Sigmoid colon (tissue), 7 donors: ENCODE measurements around the gene MRLN. TPM values are rescaled to one million over a fixed set of nuclear protein-coding genes. Genes with fewer than 3 reads are reported as not detected.
"Not testable (repeated sequence)": the region's sequence is repeated elsewhere in the genome, so short reads cannot be mapped to it uniquely, and the experiment has no call there.

Experiments
- DNase-seq: peaks from one replicate; pipeline ENCODE4 v3.0.0-alpha.2; 2019
- H3K27ac ChIP-seq, 4 donors: fragments of 200-600 bp; sonication (generic); one replicate each; pipeline ENCODE4 v1.5.1; 2016 to 2019; ENCODE audit warnings: mild to moderate bottlenecking in 1 of 4
- H3K27me3 ChIP-seq, 3 donors: fragments of 200-600 bp; sonication (generic); one replicate each; pipeline ENCODE4 v1.5.1; 2019; ENCODE audit warnings: mild to moderate bottlenecking in 1 of 3
- H3K36me3 ChIP-seq, 4 donors: fragments of 200-600 bp; sonication (generic); one replicate each; pipeline ENCODE4 v1.5.1; 2016 to 2019
- H3K4me1 ChIP-seq, 4 donors: fragments of 200-600 bp; sonication (generic); one replicate each; pipeline ENCODE4 v1.5.1; 2017 to 2019
- H3K4me3 ChIP-seq, 4 donors: fragments of 200-600 bp; sonication (generic); one replicate each; pipeline ENCODE4 v1.5.1; 2017 to 2019; ENCODE audit warnings: mild to moderate bottlenecking in 2 of 4, moderate library complexity in 1 of 4
- H3K9me3 ChIP-seq, 4 donors: fragments of 200-600 bp in 3 of 4; sonication (generic) in 3 of 4; one replicate each; pipeline versions ENCODE4 v1.5.1 to v1.6.1; 2013 to 2019
- EP300 ChIP-seq, 4 donors: sonication (generic); formaldehyde crosslinking; IDR thresholded peaks; one replicate each; pipeline ENCODE4 v1.6.1; 2017; ENCODE audit warnings: antibody characterized with exemption in 4 of 4
- POLR2A ChIP-seq, 2 donors: fragments of 450-650 bp; IDR thresholded peaks; one replicate each; pipeline ENCODE4 v1.6.1; 2016; ENCODE audit warnings: antibody characterized with exemption in 2 of 2, mild to moderate bottlenecking in 2 of 2, moderate library complexity in 2 of 2
- POLR2AphosphoS5 ChIP-seq, 4 donors: sonication (generic); formaldehyde crosslinking; IDR thresholded peaks; one replicate each; pipeline ENCODE4 v1.6.1; 2017; ENCODE audit warnings: antibody characterized with exemption in 4 of 4
- WGBS, 2 donors: extraction: QIAGEN DNeasy Blood & Tissue Kit; methylation state at CpG; one replicate each; pipeline ENCODE4 v1.1.7; 2013; 5-methylcytosine and 5-hydroxymethylcytosine counted together
- intact Hi-C: fragments of 100-400 bp; cut with DNase I; formaldehyde crosslinking; loops from one replicate; pipeline ENCODE4 v1.15.1; 2023
- polyA plus RNA-seq, 3 donors: library from polyadenylated mRNA; stranded (reverse); fragments of 200-250 nt; gene quantifications; one replicate each; pipeline ENCODE4 v1.2.3, GENCODE V29; 2013
- total RNA-seq, 4 donors: library from RNA; depleted of rRNA; stranded (reverse); fragments of >200 nt; gene quantifications; one replicate each; pipeline ENCODE4 v1.1.0, GENCODE V29; 2016
- TF ChIP-seq, protein P1 (sequence below), 4 experiments: fragments of 450-650 bp in 3 of 4; fragments of 200-600 bp in 1 of 4; IDR thresholded peaks; one replicate each; pipeline ENCODE4 v1.5.1; 2016 to 2019; ENCODE audit warnings: antibody characterized with exemption in 4 of 4, mild to moderate bottlenecking in 3 of 4, moderate library complexity in 2 of 4
- donor health status: healthy with polysubstance abuse.
- donor health status: Bipolar disorder and iron deficiency.
- donor health status: healthy.

The MRLN gene
- total and polyA plus RNA-seq, 7 donors, result not detected

DNA sequence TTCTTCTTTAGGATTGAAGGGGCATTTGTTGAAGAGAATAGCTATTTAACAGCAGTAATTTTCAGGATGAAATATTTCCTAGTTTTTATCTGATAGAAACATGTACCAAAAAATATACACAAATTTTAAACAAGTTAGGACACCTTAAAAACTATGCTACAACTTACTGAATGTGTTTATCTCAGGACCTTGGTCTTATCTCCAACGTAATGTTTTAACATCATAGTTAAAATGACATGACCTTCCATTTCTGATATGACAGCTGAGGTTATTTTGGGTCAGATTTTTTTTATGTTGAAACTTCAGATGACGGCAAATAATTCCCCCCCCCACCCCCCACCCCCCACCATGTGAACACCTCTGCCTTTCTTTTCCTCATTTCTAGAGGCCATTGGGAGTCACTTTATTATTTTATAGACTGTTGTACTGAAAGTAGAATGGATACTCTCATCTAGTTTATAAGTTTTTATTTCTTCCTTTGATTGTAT lies 8.0 kb downstream of the MRLN start:
- whole genome bisulfite sequencing, 2 donors, result 19 to 71% methylated on average over 2 of the region's 2 CpGs
- no peak overlapping the region for H3K27ac ChIP-seq

DNA sequence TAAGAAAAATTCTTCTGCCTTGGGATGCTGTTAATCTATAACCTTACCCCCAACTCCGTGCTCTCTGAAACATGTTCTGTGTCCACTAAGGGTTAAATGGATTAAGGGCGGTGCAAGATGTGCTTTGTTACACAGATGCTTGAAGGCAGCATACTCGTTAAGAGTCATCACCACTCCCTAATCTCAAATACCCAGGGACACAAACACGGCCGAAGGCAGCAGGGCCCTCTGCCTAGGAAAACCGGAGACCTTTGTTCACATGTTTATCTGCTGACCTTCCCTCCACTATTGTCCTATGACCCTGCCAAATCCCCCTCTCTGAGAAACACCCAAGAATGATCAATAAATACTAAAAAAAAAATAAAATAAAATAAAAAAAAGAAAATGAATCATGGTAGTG lies 8.5 kb downstream of the MRLN start:
- H3K27me3 ChIP-seq, H3K4me3 ChIP-seq, H3K27ac ChIP-seq, DNase-seq, H3K9me3 ChIP-seq, H3K4me1 ChIP-seq, H3K36me3 ChIP-seq, intact Hi-C loops: not testable (repeated sequence)
- WGBS, 2 donors, result 34 to 81% methylated on average over 6 of the region's 6 CpGs

More for the DNA sequence above, 8.0 kb downstream of the MRLN start:
- no peaks in the 10 kb centered on the region for H3K36me3 ChIP-seq
- H3K27me3 ChIP-seq, result no peaks in the 10 kb centered on the region
- DNase-seq, result no peak
- no peaks in the 10 kb centered on the region for H3K4me1 ChIP-seq
- H3K4me3 ChIP-seq, result no peak overlapping the region
- intact Hi-C loops, result no loop called here
- TF ChIP-seq POLR2A (IDR thresholded peaks at IDR 0.05), result no peak
- TF ChIP-seq POLR2AphosphoS5 (IDR thresholded peaks at IDR 0.05), result no peak
- TF ChIP-seq, protein P1, sequence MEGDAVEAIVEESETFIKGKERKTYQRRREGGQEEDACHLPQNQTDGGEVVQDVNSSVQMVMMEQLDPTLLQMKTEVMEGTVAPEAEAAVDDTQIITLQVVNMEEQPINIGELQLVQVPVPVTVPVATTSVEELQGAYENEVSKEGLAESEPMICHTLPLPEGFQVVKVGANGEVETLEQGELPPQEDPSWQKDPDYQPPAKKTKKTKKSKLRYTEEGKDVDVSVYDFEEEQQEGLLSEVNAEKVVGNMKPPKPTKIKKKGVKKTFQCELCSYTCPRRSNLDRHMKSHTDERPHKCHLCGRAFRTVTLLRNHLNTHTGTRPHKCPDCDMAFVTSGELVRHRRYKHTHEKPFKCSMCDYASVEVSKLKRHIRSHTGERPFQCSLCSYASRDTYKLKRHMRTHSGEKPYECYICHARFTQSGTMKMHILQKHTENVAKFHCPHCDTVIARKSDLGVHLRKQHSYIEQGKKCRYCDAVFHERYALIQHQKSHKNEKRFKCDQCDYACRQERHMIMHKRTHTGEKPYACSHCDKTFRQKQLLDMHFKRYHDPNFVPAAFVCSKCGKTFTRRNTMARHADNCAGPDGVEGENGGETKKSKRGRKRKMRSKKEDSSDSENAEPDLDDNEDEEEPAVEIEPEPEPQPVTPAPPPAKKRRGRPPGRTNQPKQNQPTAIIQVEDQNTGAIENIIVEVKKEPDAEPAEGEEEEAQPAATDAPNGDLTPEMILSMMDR (IDR thresholded peaks at IDR 0.05), result no peak
- TF ChIP-seq EP300 (IDR thresholded peaks at IDR 0.05), result no peak
- H3K9me3 ChIP-seq, result no peaks in the 10 kb centered on the region

DNA sequence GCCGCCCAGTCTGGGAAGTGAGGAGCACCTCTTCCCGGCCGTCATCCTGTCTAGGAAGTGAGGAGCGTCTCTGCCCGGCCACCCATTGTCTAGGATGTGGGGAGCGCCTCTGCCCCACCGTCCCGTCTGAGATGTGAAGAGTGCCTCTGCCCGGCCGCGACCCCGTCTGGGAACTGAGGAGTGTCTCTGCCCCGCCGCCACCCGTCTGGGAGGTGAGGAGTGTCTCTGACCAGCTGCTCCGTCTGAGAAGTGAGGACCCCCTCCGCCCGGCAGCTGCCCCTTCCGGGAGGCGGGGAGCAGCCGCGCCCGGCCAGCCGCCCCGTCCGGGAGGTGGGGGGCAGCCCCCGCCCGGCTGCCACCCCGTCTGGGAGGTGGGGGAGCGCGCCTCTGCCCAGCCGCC lies 9.1 kb downstream of the MRLN start:
- H3K9me3 ChIP-seq, H3K36me3 ChIP-seq, H3K4me1 ChIP-seq, H3K27me3 ChIP-seq, H3K27ac ChIP-seq, H3K4me3 ChIP-seq, DNase-seq, intact Hi-C loops: not testable (repeated sequence)
- WGBS, 2 donors, result 93 to 94% methylated on average over 32 of the region's 32 CpGs

DNA sequence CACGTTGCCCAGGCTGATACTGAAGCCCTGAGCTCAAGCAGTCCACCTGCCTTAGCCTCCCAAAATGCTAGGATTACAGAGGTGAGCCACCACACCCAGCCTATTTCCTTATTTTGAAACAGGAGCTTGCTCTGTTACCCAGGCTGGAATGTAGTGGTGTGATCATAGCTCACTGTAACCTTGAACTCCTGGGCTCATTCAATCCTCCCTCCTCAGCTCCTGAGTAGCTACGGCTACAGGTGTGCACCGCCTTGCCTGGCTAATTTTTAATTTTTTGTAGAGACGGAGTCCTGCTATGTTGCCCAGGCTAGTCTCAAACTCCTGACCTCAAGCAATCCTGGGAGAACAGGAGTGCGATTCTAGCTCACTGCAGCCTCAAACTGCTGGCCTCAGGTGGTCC lies 11.7 kb downstream of the MRLN start:
- TF ChIP-seq EP300 (IDR thresholded peaks at IDR 0.05), result no peak
- TF ChIP-seq, protein P1 (IDR thresholded peaks at IDR 0.05), result no peak
- TF ChIP-seq POLR2A (IDR thresholded peaks at IDR 0.05), result no peak
- H3K27ac ChIP-seq, result no peak overlapping the region
- no peak for DNase-seq
- H3K27me3 ChIP-seq, result no peaks in the 10 kb centered on the region
- no peaks in the 10 kb centered on the region for H3K4me1 ChIP-seq
- H3K4me3 ChIP-seq, result no peak overlapping the region
- H3K36me3 ChIP-seq, result no peaks in the 10 kb centered on the region
- intact Hi-C loops, result no loop called here
- 46 to 84% methylated on average over 5 of the region's 5 CpGs for WGBS, 2 donors
- H3K9me3 ChIP-seq, result no peaks in the 10 kb centered on the region

DNA sequence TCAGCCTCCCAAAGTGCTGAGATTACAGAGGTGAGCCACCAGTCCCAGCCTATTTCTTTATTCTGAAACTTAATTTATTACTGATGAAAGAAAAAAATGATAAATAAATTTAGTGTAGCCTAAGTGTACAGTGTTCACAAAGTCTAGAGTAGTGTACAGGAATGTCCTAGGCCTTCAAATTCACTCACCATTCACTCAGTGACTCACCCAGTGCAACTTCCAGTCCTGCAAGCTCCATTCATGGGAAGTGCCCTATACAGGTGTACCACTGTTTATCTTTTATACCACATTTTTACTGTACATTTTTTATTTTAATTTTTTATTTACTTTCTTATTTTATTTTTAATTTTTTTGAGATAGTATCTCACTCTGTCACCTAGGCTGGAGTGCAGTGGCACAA lies 12.2 kb downstream of the MRLN start:
- Histone ChIP-seq H3K4me3 (no peak overlapping the region), H3K9me3 (no peaks in the 10 kb centered on the region), H3K4me1 (no peaks in the 10 kb centered on the region), H3K27me3 (no peaks in the 10 kb centered on the region), H3K36me3 (no peaks in the 10 kb centered on the region), H3K27ac (no peak overlapping the region)
- TF ChIP-seq, protein P1 (IDR thresholded peaks at IDR 0.05), result no peak
- TF ChIP-seq POLR2AphosphoS5 (IDR thresholded peaks at IDR 0.05) (no peak), EP300 (IDR thresholded peaks at IDR 0.05) (no peak), POLR2A (IDR thresholded peaks at IDR 0.05) (no peak)
- DNase-seq, result no peak
- intact Hi-C loops, result no loop called here

DNA sequence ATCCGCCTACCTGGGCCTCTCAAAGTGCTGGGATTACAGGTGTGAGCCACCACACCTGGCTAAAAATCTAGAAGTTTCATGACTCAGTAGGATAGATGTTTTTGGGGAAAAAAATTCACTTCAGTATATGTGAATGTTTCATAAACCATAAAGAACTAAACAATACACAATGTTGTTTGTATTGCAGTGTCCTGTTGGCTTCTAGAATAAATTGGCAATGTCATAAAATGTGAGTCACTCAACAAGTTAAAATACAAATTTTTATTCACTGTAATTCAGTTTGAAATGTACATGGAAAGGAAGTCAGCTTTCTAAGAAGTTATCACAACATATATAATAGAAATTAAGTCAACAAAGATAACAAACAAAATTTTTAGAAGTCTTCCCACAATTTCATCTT lies 16.5 kb downstream of the MRLN start:
- Histone ChIP-seq H3K27me3 (no peaks in the 10 kb centered on the region), H3K9me3 (no peaks in the 10 kb centered on the region), H3K4me3 (no peak overlapping the region), H3K27ac (no peak overlapping the region), H3K36me3 (no peaks in the 10 kb centered on the region), H3K4me1 (no peaks in the 10 kb centered on the region)
- intact Hi-C loops, result no loop called here
- DNase-seq, result no peak
- WGBS, 2 donors, result 96% methylated on average over 1 of the region's 1 CpG
- TF ChIP-seq, protein P1 (IDR thresholded peaks at IDR 0.05), result no peak
- TF ChIP-seq POLR2AphosphoS5 (IDR thresholded peaks at IDR 0.05) (no peak), POLR2A (IDR thresholded peaks at IDR 0.05) (no peak), EP300 (IDR thresholded peaks at IDR 0.05) (no peak)
